ENCODE measurements around the gene NT5M.

NT5M gene

GRCh38 chr17:17256316-17256715 lies 46.9 kb upstream of the NT5M start:
- no peak overlapping the region for H2BK120ac ChIP-seq (ENCODE audit: low read depth, low read length)
- H2BK5ac ChIP-seq (ENCODE audit: low read depth, low read length, poor library complexity, severe bottlenecking): no peak overlapping the region
- H2AFZ ChIP-seq (ENCODE audit: low read depth, low read length): no peak overlapping the region
- H2BK12ac ChIP-seq (ENCODE audit: low read length in 2 of 2): no peak overlapping the region
- no peak overlapping the region for H3K4ac ChIP-seq (ENCODE audit: low read depth in 1 of 2, low read length in 2 of 2)
- H3K23ac ChIP-seq (ENCODE audit: low read length in 2 of 2): no peak overlapping the region
- H3K36me3 ChIP-seq (ENCODE audit: control insufficient read depth in 1 of 2, insufficient read depth in 2 of 2, low read depth in 1 of 2, low read length in 2 of 2): peaks cover 60 to 84% of the 10 kb centered on the region in 2 experiments
- no peak overlapping the region for H2BK15ac ChIP-seq (ENCODE audit: low read depth, poor library complexity, severe bottlenecking)
- no peak overlapping the region for H4K8ac ChIP-seq (ENCODE audit: low read length)
- H3K4me2 ChIP-seq (ENCODE audit: low read length, poor library complexity, severe bottlenecking): no peak overlapping the region
- DNase-seq: no peak
- no peak overlapping the region for H3K9ac ChIP-seq (ENCODE audit: low read length)
- no peak overlapping the region for H3K27ac ChIP-seq (ENCODE audit: low read length, poor library complexity, severe bottlenecking)
- H3K79me1 ChIP-seq (replicated peaks; ENCODE audit: low read length, poor library complexity, severe bottlenecking): peaks cover 16% of the 10 kb centered on the region
- H3K27me3 ChIP-seq (ENCODE audit: control insufficient read depth in 1 of 2, insufficient read depth in 1 of 2, low read length in 2 of 2): no peaks in the 10 kb centered on the region
- 100% methylated on average over 1 of the region's 1 CpG for WGBS
- H3K4me1 ChIP-seq (ENCODE audit: control insufficient read depth, insufficient read depth, low read depth, low read length): no peaks in the 10 kb centered on the region
- H2AK5ac ChIP-seq (ENCODE audit: low read length, severe bottlenecking): no peak overlapping the region
- H3K4me3 ChIP-seq (ENCODE audit: insufficient read depth in 1 of 2, low read depth in 1 of 2, low read length in 2 of 2): no peak overlapping the region
- H3K9me3 ChIP-seq (ENCODE audit: control insufficient read depth, low read length): no peaks in the 10 kb centered on the region
- no peak overlapping the region for H3K14ac ChIP-seq (ENCODE audit: low read length in 2 of 2)
- no peak overlapping the region for H3K18ac ChIP-seq (ENCODE audit: low read depth in 1 of 2, low read length in 2 of 2)
- no peak overlapping the region for H4K91ac ChIP-seq (ENCODE audit: low read length)

GRCh38 chr17:17258011-17258410 lies 45.2 kb upstream of the NT5M start:
- no peak overlapping the region for H2BK15ac ChIP-seq (ENCODE audit: low read depth, poor library complexity, severe bottlenecking)
- no peak overlapping the region for H3K4ac ChIP-seq (ENCODE audit: low read depth in 1 of 2, low read length in 2 of 2)
- no peak overlapping the region for H2BK120ac ChIP-seq (ENCODE audit: low read depth, low read length)
- no peaks in the 10 kb centered on the region for H3K27me3 ChIP-seq (ENCODE audit: control insufficient read depth in 1 of 2, insufficient read depth in 1 of 2, low read length in 2 of 2)
- no peak overlapping the region for H3K4me3 ChIP-seq (ENCODE audit: insufficient read depth in 1 of 2, low read depth in 1 of 2, low read length in 2 of 2)
- no peak for DNase-seq
- H3K23ac ChIP-seq (ENCODE audit: low read length in 2 of 2): no peak overlapping the region
- H4K91ac ChIP-seq (ENCODE audit: low read length): no peak overlapping the region
- no peak overlapping the region for H3K14ac ChIP-seq (ENCODE audit: low read length in 2 of 2)
- H2BK5ac ChIP-seq (ENCODE audit: low read depth, low read length, poor library complexity, severe bottlenecking): no peak overlapping the region
- no peak overlapping the region for H2AK5ac ChIP-seq (ENCODE audit: low read length, severe bottlenecking)
- H3K4me1 ChIP-seq (ENCODE audit: control insufficient read depth, insufficient read depth, low read depth, low read length): no peaks in the 10 kb centered on the region
- H3K9ac ChIP-seq (ENCODE audit: low read length): no peak overlapping the region
- no peak overlapping the region for H2AFZ ChIP-seq (ENCODE audit: low read depth, low read length)
- H2BK12ac ChIP-seq (ENCODE audit: low read length in 2 of 2): no peak overlapping the region
- H4K8ac ChIP-seq (ENCODE audit: low read length): no peak overlapping the region
- H3K36me3 ChIP-seq (ENCODE audit: control insufficient read depth in 1 of 2, insufficient read depth in 2 of 2, low read depth in 1 of 2, low read length in 2 of 2): peaks cover 56 to 78% of the 10 kb centered on the region in 2 experiments
- H3K4me2 ChIP-seq (ENCODE audit: low read length, poor library complexity, severe bottlenecking): no peak overlapping the region
- no peaks in the 10 kb centered on the region for H3K9me3 ChIP-seq (ENCODE audit: control insufficient read depth, low read length)
- WGBS: 93% methylated on average over 7 of the region's 7 CpGs
- peaks cover 10% of the 10 kb centered on the region for H3K79me1 ChIP-seq (replicated peaks; ENCODE audit: low read length, poor library complexity, severe bottlenecking)
- H3K27ac ChIP-seq (ENCODE audit: low read length, poor library complexity, severe bottlenecking): no peak overlapping the region
- no peak overlapping the region for H3K18ac ChIP-seq (ENCODE audit: low read depth in 1 of 2, low read length in 2 of 2)

- no peak overlapping the region for H2AK5ac ChIP-seq (ENCODE audit: low read length, severe bottlenecking)
- no peak for DNase-seq
- no peaks in the 10 kb centered on the region for H3K9me3 ChIP-seq (ENCODE audit: control insufficient read depth, low read length)
- no peak overlapping the region for H3K4me3 ChIP-seq (ENCODE audit: insufficient read depth in 1 of 2, low read depth in 1 of 2, low read length in 2 of 2)
- no peak overlapping the region for H3K14ac ChIP-seq (ENCODE audit: low read length in 2 of 2)
- no peak overlapping the region for H3K23ac ChIP-seq (ENCODE audit: low read length in 2 of 2)
- no peak overlapping the region for H2BK15ac ChIP-seq (ENCODE audit: low read depth, poor library complexity, severe bottlenecking)
- H2AFZ ChIP-seq (ENCODE audit: low read depth, low read length): no peak overlapping the region
- no peaks in the 10 kb centered on the region for H3K27me3 ChIP-seq (ENCODE audit: control insufficient read depth in 1 of 2, insufficient read depth in 1 of 2, low read length in 2 of 2)
- H3K36me3 ChIP-seq (ENCODE audit: control insufficient read depth in 1 of 2, insufficient read depth in 2 of 2, low read depth in 1 of 2, low read length in 2 of 2): peaks cover 48 to 72% of the 10 kb centered on the region in 2 experiments
- no peaks in the 10 kb centered on the region for H3K4me1 ChIP-seq (ENCODE audit: control insufficient read depth, insufficient read depth, low read depth, low read length)
- no peak overlapping the region for H3K18ac ChIP-seq (ENCODE audit: low read depth in 1 of 2, low read length in 2 of 2)
- H3K27ac ChIP-seq (ENCODE audit: low read length, poor library complexity, severe bottlenecking): no peak overlapping the region
- H2BK12ac ChIP-seq (ENCODE audit: low read length in 2 of 2): no peak overlapping the region
- no peak overlapping the region for H3K4me2 ChIP-seq (ENCODE audit: low read length, poor library complexity, severe bottlenecking)
- no peak overlapping the region for H4K8ac ChIP-seq (ENCODE audit: low read length)
- no peak overlapping the region for H2BK120ac ChIP-seq (ENCODE audit: low read depth, low read length)
- H2BK5ac ChIP-seq (ENCODE audit: low read depth, low read length, poor library complexity, severe bottlenecking): no peak overlapping the region
- no peak overlapping the region for H4K91ac ChIP-seq (ENCODE audit: low read length)
- WGBS: 97% methylated on average over 4 of the region's 4 CpGs
- no peak overlapping the region for H3K4ac ChIP-seq (ENCODE audit: low read depth in 1 of 2, low read length in 2 of 2)
- H3K9ac ChIP-seq (ENCODE audit: low read length): no peak overlapping the region
- peaks cover 9% of the 10 kb centered on the region for H3K79me1 ChIP-seq (replicated peaks; ENCODE audit: low read length, poor library complexity, severe bottlenecking)
These were observed 44.2 kb upstream of the NT5M start for GRCh38 chr17:17258998-17259397.

GRCh38 chr17:17264430-17264829 lies 38.7 kb upstream of the NT5M start:
- H3K9me3 ChIP-seq (ENCODE audit: control insufficient read depth, low read length): no peaks in the 10 kb centered on the region
- H2BK15ac ChIP-seq (ENCODE audit: low read depth, poor library complexity, severe bottlenecking): no peak overlapping the region
- H3K18ac ChIP-seq (ENCODE audit: low read depth in 1 of 2, low read length in 2 of 2): no peak overlapping the region
- H3K4me3 ChIP-seq (ENCODE audit: insufficient read depth in 1 of 2, low read depth in 1 of 2, low read length in 2 of 2): no peak overlapping the region
- H3K14ac ChIP-seq (ENCODE audit: low read length in 2 of 2): no peak overlapping the region
- no peak overlapping the region for H2BK120ac ChIP-seq (ENCODE audit: low read depth, low read length)
- H2AFZ ChIP-seq (ENCODE audit: low read depth, low read length): no peak overlapping the region
- H2AK5ac ChIP-seq (ENCODE audit: low read length, severe bottlenecking): no peak overlapping the region
- no peak for DNase-seq
- no peak overlapping the region for H2BK12ac ChIP-seq (ENCODE audit: low read length in 2 of 2)
- H4K8ac ChIP-seq (ENCODE audit: low read length): no peak overlapping the region
- H3K36me3 ChIP-seq (ENCODE audit: control insufficient read depth in 1 of 2, insufficient read depth in 2 of 2, low read depth in 1 of 2, low read length in 2 of 2): peaks cover 39 to 79% of the 10 kb centered on the region in 2 experiments
- no peak overlapping the region for H3K9ac ChIP-seq (ENCODE audit: low read length)
- no peaks in the 10 kb centered on the region for H3K27me3 ChIP-seq (ENCODE audit: control insufficient read depth in 1 of 2, insufficient read depth in 1 of 2, low read length in 2 of 2)
- H3K79me1 ChIP-seq (replicated peaks; ENCODE audit: low read length, poor library complexity, severe bottlenecking): peaks cover 6% of the 10 kb centered on the region
- H3K23ac ChIP-seq (ENCODE audit: low read length in 2 of 2): no peak overlapping the region
- no peak overlapping the region for H2BK5ac ChIP-seq (ENCODE audit: low read depth, low read length, poor library complexity, severe bottlenecking)
- H3K4me2 ChIP-seq (ENCODE audit: low read length, poor library complexity, severe bottlenecking): no peak overlapping the region
- H4K91ac ChIP-seq (ENCODE audit: low read length): no peak overlapping the region
- H3K4me1 ChIP-seq (ENCODE audit: control insufficient read depth, insufficient read depth, low read depth, low read length): no peaks in the 10 kb centered on the region
- no peak overlapping the region for H3K4ac ChIP-seq (ENCODE audit: low read depth in 1 of 2, low read length in 2 of 2)
- 94% methylated on average over 2 of the region's 2 CpGs for WGBS
- no peak overlapping the region for H3K27ac ChIP-seq (ENCODE audit: low read length, poor library complexity, severe bottlenecking)

Measured in mesenchymal stem cell (in vitro differentiated cells and primary cell).